K562 (cell line): ENCODE results near the gene KBTBD12. TPM values are rescaled to one million over a fixed set of nuclear protein-coding genes. Genes with fewer than 3 reads are reported as not detected.

Source experiments
- ATAC-seq: fragments of 200-7000 bp; cut with Tn5 transposase; 3 replicates; pipeline ENCODE4 v1.9.1; 2020; ENCODE audit warnings: moderate library complexity
- BruUV-seq: library from RNA; stranded (reverse); fragments of 400-500 nt; replicated peaks from 2 replicates; lab custom pipeline; 2021; lab: Mats Ljungman, UMichigan
- CTCF ChIA-PET: fragments of 300-600 bp; formaldehyde crosslinking; extraction: SDS; loops from one replicate; lab custom pipeline; 2021; ENCODE audit warnings: low intra/inter-chr PET ratio; lab: Yijun Ruan, JAX
- POLR2A ChIA-PET: fragments of 300-600, 350-650 bp; sonication (Branson Sonifier 250); formaldehyde crosslinking; extraction: SDS; loops from one replicate; lab custom pipeline; 2021; ENCODE audit warnings: antibody characterized with exemption, inconsistent platforms; lab: Yijun Ruan, JAX
- DNase-seq, 4 experiments: peaks; one replicate each; pipeline versions ENCODE4 v3.0.0 to v3.0.0-alpha.2; 2011 to 2018; ENCODE audit warnings: low spot score in 3 of 4, mixed read lengths in 3 of 4; ENCODE audit errors: extremely low read depth in 1 of 4
- FAIRE-seq: peaks from 2 replicates; lab custom pipeline; 2011; peaks lifted over from hg19 to GRCh38; lab: Jason Lieb, UNC
- H2AFZ ChIP-seq: 2 replicates; pipeline ENCODE4 v1.6.0; 2011; ENCODE audit warnings: low read depth, low read length, control low read depth, inconsistent platforms
- H3K27ac ChIP-seq: fragments of 200-600 bp; 3 replicates; pipeline ENCODE4 v1.8.0; 2011; ENCODE audit warnings: low read depth, mild to moderate bottlenecking, control low read depth, inconsistent platforms, low read length, moderate library complexity, mixed read lengths; ENCODE audit errors: extremely low read depth
- H3K27me3 ChIP-seq, 2 experiments: fragments of 300-600 bp in 1 of 2; 2 replicates in 1 of 2; 3 replicates in 1 of 2; pipeline versions ENCODE4 v1.6.0 to v1.8.0; 2011; ENCODE audit warnings: inconsistent platforms in 2 of 2, low read length in 2 of 2, mild to moderate bottlenecking in 1 of 2, mixed read lengths in 1 of 2, moderate library complexity in 1 of 2; ENCODE audit not compliant: control insufficient read depth in 2 of 2, insufficient read depth in 2 of 2
- H3K36me3 ChIP-seq: fragments of 300-600 bp; 3 replicates; pipeline ENCODE4 v1.8.0; 2011; ENCODE audit warnings: mild to moderate bottlenecking, low read length, inconsistent platforms; ENCODE audit not compliant: control insufficient read depth, insufficient read depth
- H3K4me1 ChIP-seq, 2 experiments: fragments of 200-600 bp in 1 of 2; replicated peaks in 1 of 2; 2 replicates in 1 of 2; 3 replicates in 1 of 2; pipeline versions ENCODE4 v1.5.1 to v1.8.0; 2011; ENCODE audit warnings: inconsistent platforms in 2 of 2, low read length in 2 of 2, mild to moderate bottlenecking in 1 of 2, mixed read lengths in 1 of 2, moderate library complexity in 1 of 2; ENCODE audit not compliant: control insufficient read depth in 2 of 2, insufficient read depth in 2 of 2
- H3K4me2 ChIP-seq: 2 replicates; pipeline ENCODE4 v1.6.1; 2011; ENCODE audit warnings: low read length, control low read depth, inconsistent platforms, mixed read lengths; ENCODE audit not compliant: insufficient read depth
- H3K4me3 ChIP-seq: fragments of 200-600 bp; sonication (generic), shearing (Covaris generic); 2 replicates; pipeline ENCODE4 v1.5.1; 2016; ENCODE audit warnings: control low read depth, inconsistent platforms
- H3K79me2 ChIP-seq: fragments of 200-600 bp; 3 replicates; pipeline ENCODE4 v1.8.0; 2011; ENCODE audit warnings: low read length, inconsistent platforms; ENCODE audit not compliant: control insufficient read depth, insufficient read depth
- H3K9ac ChIP-seq, 2 experiments: 2 replicates each; pipeline versions ENCODE4 v1.6.0 to v1.6.1; 2011; ENCODE audit warnings: low read depth in 2 of 2, low read length in 2 of 2, control low read depth in 1 of 2, inconsistent platforms in 1 of 2, mild to moderate bottlenecking in 1 of 2, mixed read lengths in 1 of 2; ENCODE audit not compliant: insufficient read depth in 1 of 2
- H3K9me1 ChIP-seq: one replicate; pipeline ENCODE4 v1.6.0; 2011; ENCODE audit warnings: inconsistent platforms, mild to moderate bottlenecking, low read length, moderate library complexity; ENCODE audit not compliant: control insufficient read depth, insufficient read depth
- H3K9me3 ChIP-seq: replicated peaks from 2 replicates; pipeline ENCODE4 v1.5.1; 2011; ENCODE audit warnings: low read depth, low read length, inconsistent platforms; ENCODE audit not compliant: control insufficient read depth, insufficient read depth
- H4K20me1 ChIP-seq: replicated peaks from 2 replicates; pipeline ENCODE4 v1.6.1; 2011; ENCODE audit warnings: low read length, inconsistent platforms, mixed read lengths; ENCODE audit not compliant: control insufficient read depth, insufficient read depth
- ATF7 ChIP-seq: fragments of 450-650 bp; IDR thresholded peaks from 2 replicates; pipeline ENCODE4 v1.7.1; 2014; ENCODE audit warnings: mild to moderate bottlenecking, moderate library complexity
- DPF2 ChIP-seq: fragments of 450-650 bp; IDR thresholded peaks from 2 replicates; pipeline ENCODE4 v1.6.1; 2016
- ELF2 ChIP-seq: fragments of 250-450 bp; sonication (Bioruptor Pico); IDR thresholded peaks from 2 replicates; pipeline ENCODE4 v1.5.0; 2021; ENCODE audit warnings: mild to moderate bottlenecking
- IFI16 ChIP-seq: fragments of 250-450 bp; sonication (Bioruptor Pico); IDR thresholded peaks from 2 replicates; pipeline ENCODE4 v2.1.2; 2022; ENCODE audit warnings: mild to moderate bottlenecking, inconsistent platforms
- LARP7 ChIP-seq: fragments of 450-650 bp; IDR thresholded peaks from 2 replicates; pipeline ENCODE4 v1.6.1; 2016
- SMAD4 ChIP-seq: fragments of 250-450 bp; sonication (Bioruptor Pico); conservative IDR thresholded peaks from 2 replicates; pipeline ENCODE4 v1.8.0; 2021; ENCODE audit warnings: inconsistent platforms, mild to moderate bottlenecking, moderate library complexity
- SMARCB1 ChIP-seq: IDR thresholded peaks from 2 replicates; pipeline ENCODE4 v1.6.1; 2011; ENCODE audit warnings: improper control_type of control experiment, low read depth; ENCODE audit not compliant: insufficient read length
- TEAD2 ChIP-seq: fragments of 450-650 bp; IDR thresholded peaks from 2 replicates; pipeline ENCODE4 v1.6.1; 2016; ENCODE audit warnings: missing genetic modification characterization, control low read depth, missing compliant biosample characterization
- ZNF445 ChIP-seq: fragments of 250-450 bp; sonication (Bioruptor Pico); IDR thresholded peaks from 2 replicates; pipeline ENCODE4 v1.4.0; 2020; ENCODE audit warnings: low read depth, mild to moderate bottlenecking, moderate library complexity
- ZSCAN32 ChIP-seq: fragments of 450-650 bp; formaldehyde crosslinking; IDR thresholded peaks from 2 replicates; pipeline ENCODE4 v1.4.0; 2020; ENCODE audit warnings: mild to moderate bottlenecking, moderate library complexity
- WGBS: fragments of 100-300 bp; shearing (Covaris generic); methylation state at CpG from one replicate; pipeline ENCODE4 v1.1.6; 2016; ENCODE audit warnings: low coverage, mixed read lengths; ENCODE audit not compliant: insufficient coverage; ENCODE audit errors: missing lambda C conversion rate; 5-methylcytosine and 5-hydroxymethylcytosine counted together
- in situ Hi-C: fragments of 300-500 bp; cut with MboI; formaldehyde crosslinking; loops from 4 replicates; pipeline ENCODE4 v1.15.0; 2018; ENCODE audit warnings: inconsistent platforms, mixed read lengths
- intact Hi-C: fragments of 100-400 bp; cut with micrococcal nuclease; formaldehyde crosslinking; loops from 2 replicates; pipeline ENCODE4 v1.14.2; 2022
- polyA plus RNA-seq, 8 experiments: library from polyadenylated mRNA; depleted of rRNA in 4 of 8; stranded (reverse) in 5 of 8; unstranded in 3 of 8; fragments of >200 nt; fragmentation: Nextera tagmentation in 2 of 8; fragmentation: Illumina TruSeq in 1 of 8; extraction: Ambion mirVana in 2 of 8; extraction: Trizol in 1 of 8; gene quantifications; 2 replicates each; pipeline versions ENCODE4 v1.2.1 to v1.2.3, GENCODE V29; 2011 to 2014; ENCODE audit warnings: inconsistent platforms in 1 of 8, missing spikeins in 1 of 8
- total RNA-seq, 7 experiments: library from RNA; depleted of rRNA in 6 of 7; stranded (reverse); fragments of >200 nt in 6 of 7; fragmentation: Illumina TruSeq in 2 of 7; extraction: Trizol in 2 of 7; gene quantifications; 2 replicates each; pipeline versions ENCODE4 v1.2.1 to v1.2.3, GENCODE V29; 2011 to 2021; ENCODE audit warnings: low replicate concordance in 1 of 7
- TF ChIP-seq, protein P1 (sequence below), 2 experiments: fragments of 450-650 bp; formaldehyde crosslinking in 1 of 2; IDR thresholded peaks; 2 replicates each; pipeline versions ENCODE4 v1.4.0 to v1.6.1; 2014 to 2020; ENCODE audit warnings: mild to moderate bottlenecking in 2 of 2, borderline replicate concordance in 1 of 2, low read depth in 1 of 2
- TF ChIP-seq, protein P2 (sequence below): fragments of 200-800 bp; sonication (Bioruptor generic); IDR thresholded peaks from 2 replicates; pipeline ENCODE4 v1.6.1; 2017; ENCODE audit warnings: missing genetic modification characterization, missing compliant biosample characterization
- TF ChIP-seq, protein P3 (sequence below): sonication (generic); formaldehyde crosslinking; IDR thresholded peaks from 2 replicates; pipeline ENCODE4 v1.8.0; 2022; ENCODE audit warnings: missing genetic modification reagents, mild to moderate bottlenecking, borderline replicate concordance

The KBTBD12 gene
- total and polyA plus RNA-seq, 9 of the 15 experiments (the other 6 are each of a cell fraction or from before 2014, with no cell fraction given): not detected

DNA sequence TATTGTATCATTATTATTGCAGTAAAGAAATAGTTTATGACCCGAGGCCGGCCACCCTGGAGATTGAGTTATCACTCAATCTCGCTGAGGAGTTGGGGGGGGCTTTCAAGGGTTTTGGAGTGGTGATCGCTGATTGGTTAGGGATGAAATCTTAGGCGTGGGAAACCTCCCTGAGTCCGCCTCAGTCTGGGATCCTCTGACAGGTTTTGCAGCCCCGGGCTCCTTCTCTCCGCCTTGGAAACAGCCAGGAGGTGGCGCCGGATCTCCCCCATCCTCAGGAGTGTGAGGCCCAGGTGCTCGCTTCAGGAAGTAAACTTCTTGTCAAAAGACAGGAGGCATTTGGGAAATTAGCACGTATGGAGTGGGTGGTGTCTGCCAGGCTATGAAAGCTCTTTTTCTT, 96.1 kb downstream of the KBTBD12 start:
- H2AFZ ChIP-seq: peak overlapping the region; percentile 91
- peaks cover 0 to 12% of the 10 kb centered on the region in 2 experiments; a peak in 2 of 5 replicates for H3K27me3 ChIP-seq
- H3K9me3 ChIP-seq: no peaks in the 10 kb centered on the region
- peak; percentile 74 for FAIRE-seq
- H3K4me3 ChIP-seq: no peak overlapping the region
- 0% methylated on average over 10 of the region's 12 CpGs for WGBS
- intact Hi-C loops (loop anchor here (2.0 kb wide), 1 partner anchor 42 kb away; the partner anchor contains the start of gene SEC61A1), in situ Hi-C loops (no loop called here)
- H3K4me2 ChIP-seq: peak overlapping the region; percentile 49
- no peaks in the 10 kb centered on the region for H3K9me1 ChIP-seq
- H3K36me3 ChIP-seq: no peaks in the 10 kb centered on the region
- peak; percentile 42 to 63 (median 52) for DNase-seq
- H3K79me2 ChIP-seq: no peaks in the 10 kb centered on the region
- ATAC-seq: peak; percentile 89
- POLR2A ChIA-PET: interaction anchor here (0.7 kb wide), 1 partner anchor 42 kb away, joined by 4 read pairs; no protein-coding TSS in a partner anchor
- no peak overlapping the region for H3K27ac ChIP-seq
- no peak overlapping the region for H3K9ac ChIP-seq
- CTCF ChIA-PET: interaction anchor here (0.7 kb wide), 1 partner anchor 359 kb away, joined by 3 read pairs; no protein-coding TSS in a partner anchor
- no peaks in the 10 kb centered on the region for H4K20me1 ChIP-seq
- no TSS peak for BruUV-seq
- peaks cover 5 to 16% of the 10 kb centered on the region in 2 experiments; a peak in 4 of 5 replicates for H3K4me1 ChIP-seq
- TF ChIP-seq SMAD4 (CRISPR knock-in tag) (peak; percentile 10; the same call in 1 of the 2 replicates), DPF2 (no peak), ZSCAN32 (CRISPR knock-in tag) (no peak), ATF7 (peak; percentile 22; the same call in 1 of the 2 replicates), ZNF445 (CRISPR knock-in tag) (no peak), TEAD2 (tag) (no peak), SMARCB1 (no peak), ELF2 (CRISPR knock-in tag) (no peak), IFI16 (CRISPR knock-in tag) (no peak), LARP7 (no peak)
- TF ChIP-seq, protein P1, sequence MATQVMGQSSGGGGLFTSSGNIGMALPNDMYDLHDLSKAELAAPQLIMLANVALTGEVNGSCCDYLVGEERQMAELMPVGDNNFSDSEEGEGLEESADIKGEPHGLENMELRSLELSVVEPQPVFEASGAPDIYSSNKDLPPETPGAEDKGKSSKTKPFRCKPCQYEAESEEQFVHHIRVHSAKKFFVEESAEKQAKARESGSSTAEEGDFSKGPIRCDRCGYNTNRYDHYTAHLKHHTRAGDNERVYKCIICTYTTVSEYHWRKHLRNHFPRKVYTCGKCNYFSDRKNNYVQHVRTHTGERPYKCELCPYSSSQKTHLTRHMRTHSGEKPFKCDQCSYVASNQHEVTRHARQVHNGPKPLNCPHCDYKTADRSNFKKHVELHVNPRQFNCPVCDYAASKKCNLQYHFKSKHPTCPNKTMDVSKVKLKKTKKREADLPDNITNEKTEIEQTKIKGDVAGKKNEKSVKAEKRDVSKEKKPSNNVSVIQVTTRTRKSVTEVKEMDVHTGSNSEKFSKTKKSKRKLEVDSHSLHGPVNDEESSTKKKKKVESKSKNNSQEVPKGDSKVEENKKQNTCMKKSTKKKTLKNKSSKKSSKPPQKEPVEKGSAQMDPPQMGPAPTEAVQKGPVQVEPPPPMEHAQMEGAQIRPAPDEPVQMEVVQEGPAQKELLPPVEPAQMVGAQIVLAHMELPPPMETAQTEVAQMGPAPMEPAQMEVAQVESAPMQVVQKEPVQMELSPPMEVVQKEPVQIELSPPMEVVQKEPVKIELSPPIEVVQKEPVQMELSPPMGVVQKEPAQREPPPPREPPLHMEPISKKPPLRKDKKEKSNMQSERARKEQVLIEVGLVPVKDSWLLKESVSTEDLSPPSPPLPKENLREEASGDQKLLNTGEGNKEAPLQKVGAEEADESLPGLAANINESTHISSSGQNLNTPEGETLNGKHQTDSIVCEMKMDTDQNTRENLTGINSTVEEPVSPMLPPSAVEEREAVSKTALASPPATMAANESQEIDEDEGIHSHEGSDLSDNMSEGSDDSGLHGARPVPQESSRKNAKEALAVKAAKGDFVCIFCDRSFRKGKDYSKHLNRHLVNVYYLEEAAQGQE (IDR thresholded peaks at IDR 0.05; ENCODE audit: borderline replicate concordance): peak; percentile 31; the same call in 1 of the 2 replicates
- TF ChIP-seq, protein P1 (CRISPR knock-in tag; IDR thresholded peaks at IDR 0.05; ENCODE audit: low read depth): no peak
- TF ChIP-seq, protein P2, sequence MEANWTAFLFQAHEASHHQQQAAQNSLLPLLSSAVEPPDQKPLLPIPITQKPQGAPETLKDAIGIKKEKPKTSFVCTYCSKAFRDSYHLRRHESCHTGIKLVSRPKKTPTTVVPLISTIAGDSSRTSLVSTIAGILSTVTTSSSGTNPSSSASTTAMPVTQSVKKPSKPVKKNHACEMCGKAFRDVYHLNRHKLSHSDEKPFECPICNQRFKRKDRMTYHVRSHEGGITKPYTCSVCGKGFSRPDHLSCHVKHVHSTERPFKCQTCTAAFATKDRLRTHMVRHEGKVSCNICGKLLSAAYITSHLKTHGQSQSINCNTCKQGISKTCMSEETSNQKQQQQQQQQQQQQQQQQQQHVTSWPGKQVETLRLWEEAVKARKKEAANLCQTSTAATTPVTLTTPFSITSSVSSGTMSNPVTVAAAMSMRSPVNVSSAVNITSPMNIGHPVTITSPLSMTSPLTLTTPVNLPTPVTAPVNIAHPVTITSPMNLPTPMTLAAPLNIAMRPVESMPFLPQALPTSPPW (CRISPR knock-in tag): peak; percentile 57
- TF ChIP-seq, protein P3, sequence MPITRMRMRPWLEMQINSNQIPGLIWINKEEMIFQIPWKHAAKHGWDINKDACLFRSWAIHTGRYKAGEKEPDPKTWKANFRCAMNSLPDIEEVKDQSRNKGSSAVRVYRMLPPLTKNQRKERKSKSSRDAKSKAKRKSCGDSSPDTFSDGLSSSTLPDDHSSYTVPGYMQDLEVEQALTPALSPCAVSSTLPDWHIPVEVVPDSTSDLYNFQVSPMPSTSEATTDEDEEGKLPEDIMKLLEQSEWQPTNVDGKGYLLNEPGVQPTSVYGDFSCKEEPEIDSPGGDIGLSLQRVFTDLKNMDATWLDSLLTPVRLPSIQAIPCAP (CRISPR knock-in tag): no peak
